Measurements from ENCODE around the gene FKRP. TPM values are rescaled to one million over a fixed set of nuclear protein-coding genes. Genes with fewer than 3 reads are reported as not detected.

The FKRP gene
- total and polyA plus RNA-seq, 7 experiments from 2014 or later: 1.8 to 29.8 (median 19.6) TPM

DNA sequence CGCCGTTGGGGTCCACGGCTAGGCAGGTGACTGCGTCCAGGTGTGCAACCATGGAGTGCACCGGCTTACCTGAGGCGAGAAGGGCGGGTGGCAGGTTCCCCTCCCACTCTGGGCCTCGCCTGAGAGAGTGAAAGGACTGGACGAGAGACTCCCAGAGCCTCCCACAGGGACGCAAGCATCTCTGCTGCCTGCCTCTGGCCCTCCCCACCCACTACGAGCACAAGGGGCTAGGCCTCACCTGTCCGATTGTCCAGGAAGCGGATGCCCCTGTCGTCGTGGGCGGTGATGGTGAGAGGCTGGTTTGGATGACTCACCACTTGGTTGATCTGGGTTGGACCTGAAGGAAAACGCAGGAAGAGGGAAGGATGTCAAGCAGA is 23.9 kb upstream of the FKRP start:
- CTCF ChIA-PET: interaction anchor here (1.0 kb wide), 1 partner anchor 18 kb away, joined by 3 read pairs; no protein-coding TSS in a partner anchor
- ATAC-seq (no peak), DNase-seq (no peak)
- Mint-ChIP-seq H3K27ac (peak overlapping the region in 3 of 9 donors; percentile 34 to 55 (median 38)), H3K27me3 (no peaks in the 10 kb centered on the region), H3K4me1 (peaks cover 21 to 35% (median 25%) of the 10 kb centered on the region in 7 donors), H3K4me3 (peak overlapping the region in 1 of 10 donors; percentile 49), H3K36me3 (peaks cover 0 to 30% (median 7%) of the 10 kb centered on the region in 5 donors), H3K9me3 (no peaks in the 10 kb centered on the region)
- Histone ChIP-seq H3K4me3 (ENCODE audit: low read length) (no peak overlapping the region), H3K9me3 (ENCODE audit: control insufficient read depth in 2 of 3, low read length in 3 of 3) (no peaks in the 10 kb centered on the region), H3K36me3 (ENCODE audit: control insufficient read depth in 2 of 3, insufficient read depth in 3 of 3, low read length in 3 of 3) (peaks cover 0 to 74% (median 5%) of the 10 kb centered on the region in 3 experiments), H3K27me3 (ENCODE audit: control insufficient read depth in 2 of 2, insufficient read depth in 2 of 2, low read length in 2 of 2) (no peaks in the 10 kb centered on the region), H3K4me1 (ENCODE audit: control insufficient read depth in 2 of 2, insufficient read depth in 2 of 2, low read length in 2 of 2) (peaks cover 20% of the 10 kb centered on the region in 2 donors), H3K27ac (ENCODE audit: low read depth, low read length) (no peak overlapping the region)
- intact Hi-C loops (cut with micrococcal nuclease): no loop called here
- POLR2A ChIA-PET: no interaction called here

DNA sequence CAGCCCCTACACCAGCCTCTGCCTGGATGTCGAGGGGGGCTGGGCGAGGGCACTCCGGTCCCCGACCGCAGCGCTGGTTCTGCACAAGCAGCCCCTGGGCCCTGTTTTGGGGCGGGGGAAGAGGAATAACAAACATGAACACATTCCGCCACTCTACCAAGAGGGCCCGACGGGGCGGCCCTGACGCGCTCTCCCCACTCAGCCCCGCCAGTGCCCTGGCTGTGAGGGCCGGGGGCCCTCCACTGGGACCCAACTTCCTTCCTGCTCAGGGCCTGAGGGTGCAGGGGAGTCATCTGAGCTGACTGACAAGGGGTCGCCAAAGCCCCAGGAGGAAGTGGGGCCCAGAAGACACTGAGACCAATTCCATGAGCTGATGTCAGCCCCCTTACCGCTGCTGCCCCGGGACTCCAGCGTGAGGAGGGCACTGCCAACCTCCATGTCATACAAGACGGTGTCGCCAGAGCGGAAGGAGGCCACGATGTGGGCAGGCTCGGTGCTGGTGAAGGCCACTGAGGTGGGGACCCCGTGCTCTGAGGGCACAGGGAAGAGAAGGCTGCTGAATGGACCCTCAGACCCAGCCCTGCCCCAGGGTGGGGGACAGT is 23.3 kb upstream of the FKRP start:
- H3K27ac Mint-ChIP-seq: peak overlapping the region in 1 of 9 donors; percentile 34
- peaks cover 0 to 31% (median 7%) of the 10 kb centered on the region in 5 donors for H3K36me3 Mint-ChIP-seq
- H3K9me3 Mint-ChIP-seq: no peaks in the 10 kb centered on the region
- no peaks in the 10 kb centered on the region for H3K9me3 ChIP-seq (ENCODE audit: control insufficient read depth in 2 of 3, low read length in 3 of 3)
- no peak for DNase-seq
- H3K27ac ChIP-seq (ENCODE audit: low read depth, low read length): no peak overlapping the region
- no peaks in the 10 kb centered on the region for H3K27me3 ChIP-seq (ENCODE audit: control insufficient read depth in 2 of 2, insufficient read depth in 2 of 2, low read length in 2 of 2)
- H3K4me1 Mint-ChIP-seq: peaks cover 21 to 38% (median 25%) of the 10 kb centered on the region in 7 donors
- no peak overlapping the region for H3K4me3 ChIP-seq (ENCODE audit: low read length)
- POLR2A ChIA-PET: interaction anchor here (1.3 to 1.4 kb wide), 2 partner anchors 8 to 10 kb away, joined by 5 to 6 read pairs; no protein-coding TSS in a partner anchor
- intact Hi-C loops (cut with micrococcal nuclease): no loop called here
- H3K4me3 Mint-ChIP-seq: peak overlapping the region in 1 of 10 donors; percentile 49
- no peak for ATAC-seq
- no peaks in the 10 kb centered on the region for H3K27me3 Mint-ChIP-seq
- peaks cover 18 to 19% of the 10 kb centered on the region in 2 donors for H3K4me1 ChIP-seq (ENCODE audit: control insufficient read depth in 2 of 2, insufficient read depth in 2 of 2, low read length in 2 of 2)
- peaks cover 0 to 79% (median 5%) of the 10 kb centered on the region in 3 experiments for H3K36me3 ChIP-seq (ENCODE audit: control insufficient read depth in 2 of 3, insufficient read depth in 3 of 3, low read length in 3 of 3)
- CTCF ChIA-PET: interaction anchor here (0.8 to 1.7 kb wide), 2 partner anchors 18 to 27 kb away, joined by 4 to 7 read pairs; no protein-coding TSS in a partner anchor

GRCh38 chr19:46723023-46723461 is 22.8 kb upstream of the FKRP start:
- intact Hi-C loops (cut with micrococcal nuclease): no loop called here
- ChIA-PET POLR2A (interaction anchor here (1.3 to 1.4 kb wide), 2 partner anchors 9 to 10 kb away, joined by 5 to 6 read pairs; no protein-coding TSS in a partner anchor), CTCF (interaction anchor here (0.8 to 1.7 kb wide), 2 partner anchors 19 to 26 kb away, joined by 4 to 7 read pairs; no protein-coding TSS in a partner anchor)
- peaks cover 0 to 84% (median 5%) of the 10 kb centered on the region in 3 experiments for H3K36me3 ChIP-seq (ENCODE audit: control insufficient read depth in 2 of 3, insufficient read depth in 3 of 3, low read length in 3 of 3)
- ATAC-seq (no peak), DNase-seq (no peak)
- Mint-ChIP-seq H3K27me3 (no peaks in the 10 kb centered on the region), H3K9me3 (no peaks in the 10 kb centered on the region), H3K4me3 (no peak overlapping the region), H3K27ac (no peak overlapping the region), H3K4me1 (peaks cover 16 to 34% (median 20%) of the 10 kb centered on the region in 7 donors), H3K36me3 (peaks cover 0 to 29% (median 7%) of the 10 kb centered on the region in 5 donors)
- H3K9me3 ChIP-seq (ENCODE audit: control insufficient read depth in 2 of 3, low read length in 3 of 3): no peaks in the 10 kb centered on the region
- H3K4me3 ChIP-seq (ENCODE audit: low read length): no peak overlapping the region
- no peak overlapping the region for H3K27ac ChIP-seq (ENCODE audit: low read depth, low read length)
- no peaks in the 10 kb centered on the region for H3K27me3 ChIP-seq (ENCODE audit: control insufficient read depth in 2 of 2, insufficient read depth in 2 of 2, low read length in 2 of 2)
- peaks cover 13 to 14% of the 10 kb centered on the region in 2 donors for H3K4me1 ChIP-seq (ENCODE audit: control insufficient read depth in 2 of 2, insufficient read depth in 2 of 2, low read length in 2 of 2)

DNA sequence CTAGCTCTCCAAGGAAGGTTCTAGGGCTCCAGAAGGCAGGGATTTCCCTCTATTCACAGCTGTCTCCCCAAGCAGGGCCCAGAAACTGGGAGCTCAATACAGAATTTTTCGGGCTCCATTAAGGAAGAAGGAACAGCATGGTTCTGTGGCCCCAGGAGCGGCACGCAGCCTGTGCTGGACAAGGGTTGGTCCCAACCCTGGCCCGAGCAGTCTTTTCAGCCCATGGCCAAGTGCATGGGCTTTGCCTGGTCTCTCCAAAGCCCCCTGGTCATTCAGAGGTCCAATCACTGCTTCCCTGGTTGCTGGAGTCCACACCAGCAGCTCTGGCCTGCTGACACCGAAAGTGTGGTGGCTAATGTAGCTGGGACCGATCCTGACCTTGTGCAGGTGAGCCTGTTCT is 22.4 kb upstream of the FKRP start:
- no peaks in the 10 kb centered on the region for H3K9me3 ChIP-seq (ENCODE audit: control insufficient read depth in 2 of 3, low read length in 3 of 3)
- POLR2A ChIA-PET: interaction anchor here (0.8 to 1.4 kb wide), 3 partner anchors 9 to 19 kb away, joined by 3 to 6 read pairs (median 5); no protein-coding TSS in a partner anchor
- intact Hi-C loops (cut with micrococcal nuclease): no loop called here
- no peaks in the 10 kb centered on the region for H3K27me3 ChIP-seq (ENCODE audit: control insufficient read depth in 2 of 2, insufficient read depth in 2 of 2, low read length in 2 of 2)
- no peak for DNase-seq
- no peak overlapping the region for H3K4me3 Mint-ChIP-seq
- no peak for ATAC-seq
- CTCF ChIA-PET: interaction anchor here (0.8 to 1.7 kb wide), 3 partner anchors 14 to 26 kb away, joined by 3 to 7 read pairs (median 4); no protein-coding TSS in a partner anchor
- H3K36me3 ChIP-seq (ENCODE audit: control insufficient read depth in 2 of 3, insufficient read depth in 3 of 3, low read length in 3 of 3): peaks cover 0 to 89% (median 5%) of the 10 kb centered on the region in 3 experiments
- no peaks in the 10 kb centered on the region for H3K9me3 Mint-ChIP-seq
- H3K4me1 Mint-ChIP-seq: peaks cover 12 to 31% (median 18%) of the 10 kb centered on the region in 7 donors
- peaks cover 0 to 27% (median 7%) of the 10 kb centered on the region in 5 donors for H3K36me3 Mint-ChIP-seq
- no peaks in the 10 kb centered on the region for H3K27me3 Mint-ChIP-seq
- peaks cover 9 to 12% of the 10 kb centered on the region in 2 donors for H3K4me1 ChIP-seq (ENCODE audit: control insufficient read depth in 2 of 2, insufficient read depth in 2 of 2, low read length in 2 of 2)
- H3K27ac ChIP-seq (ENCODE audit: low read depth, low read length): no peak overlapping the region
- no peak overlapping the region for H3K27ac Mint-ChIP-seq
- no peak overlapping the region for H3K4me3 ChIP-seq (ENCODE audit: low read length)

GRCh38 chr19:46724468-46724867 is 21.4 kb upstream of the FKRP start:
- H3K27ac Mint-ChIP-seq: no peak overlapping the region
- no peaks in the 10 kb centered on the region for H3K27me3 ChIP-seq (ENCODE audit: control insufficient read depth in 2 of 2, insufficient read depth in 2 of 2, low read length in 2 of 2)
- no peak overlapping the region for H3K27ac ChIP-seq (ENCODE audit: low read depth, low read length)
- no peaks in the 10 kb centered on the region for H3K27me3 Mint-ChIP-seq
- peaks cover 10 to 29% (median 16%) of the 10 kb centered on the region in 7 donors for H3K4me1 Mint-ChIP-seq
- ChIA-PET CTCF (no interaction called here), POLR2A (interaction anchor here (0.6 to 1.1 kb wide), 2 partner anchors 21 to 1371 kb away, joined by 3 to 4 read pairs; no protein-coding TSS in a partner anchor)
- peaks cover 0 to 94% (median 9%) of the 10 kb centered on the region in 3 experiments for H3K36me3 ChIP-seq (ENCODE audit: control insufficient read depth in 2 of 3, insufficient read depth in 3 of 3, low read length in 3 of 3)
- H3K9me3 ChIP-seq (ENCODE audit: control insufficient read depth in 2 of 3, low read length in 3 of 3): no peaks in the 10 kb centered on the region
- DNase-seq (no peak), ATAC-seq (no peak)
- peaks cover 0 to 5% of the 10 kb centered on the region in 2 donors for H3K4me1 ChIP-seq (ENCODE audit: control insufficient read depth in 2 of 2, insufficient read depth in 2 of 2, low read length in 2 of 2)
- intact Hi-C loops (cut with micrococcal nuclease): no loop called here
- H3K4me3 ChIP-seq (ENCODE audit: low read length): no peak overlapping the region
- no peaks in the 10 kb centered on the region for H3K9me3 Mint-ChIP-seq
- H3K36me3 Mint-ChIP-seq: peaks cover 6 to 32% (median 12%) of the 10 kb centered on the region in 5 donors
- H3K4me3 Mint-ChIP-seq: no peak overlapping the region

DNA sequence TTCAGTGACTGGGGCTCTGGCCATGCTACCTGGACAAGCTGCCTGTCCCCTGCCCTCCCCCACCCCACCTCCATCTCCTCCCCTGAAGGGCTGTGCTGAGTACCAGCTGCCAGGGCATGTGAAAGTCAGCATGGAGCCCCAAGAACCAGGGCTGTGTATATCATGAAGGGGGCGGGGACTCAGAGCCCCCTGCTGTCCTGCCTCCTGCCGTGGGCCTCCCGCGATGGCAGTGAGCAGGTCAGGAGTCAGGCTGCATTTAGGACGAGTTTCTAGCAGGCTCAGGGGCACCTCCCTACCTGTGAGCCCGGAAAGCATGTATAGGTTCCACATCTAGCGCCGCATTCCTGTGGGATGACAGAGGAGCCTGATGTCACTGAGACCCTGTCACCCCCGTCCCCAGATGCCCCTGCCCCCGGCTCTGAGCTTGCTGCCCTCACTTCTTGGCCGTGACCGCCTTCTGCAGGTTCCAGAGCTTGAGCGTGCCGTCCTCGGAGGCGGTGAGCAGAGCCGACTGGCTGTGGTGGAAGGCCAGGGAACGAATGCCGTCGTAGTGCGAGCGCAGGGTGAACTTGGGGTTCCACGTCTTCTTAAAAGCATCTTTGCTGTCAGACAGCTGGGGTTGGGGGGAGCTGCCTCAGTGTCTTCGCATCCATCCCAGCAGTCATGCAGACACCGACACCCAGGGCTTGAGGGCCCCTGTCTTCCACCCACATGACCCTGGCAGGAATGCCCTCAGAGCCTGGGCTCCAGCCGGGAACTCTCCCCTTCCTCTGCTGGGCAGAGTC is 20.6 kb upstream of the FKRP start:
- ATAC-seq: no peak
- Histone ChIP-seq H3K27ac (ENCODE audit: low read depth, low read length) (no peak overlapping the region), H3K4me3 (ENCODE audit: low read length) (no peak overlapping the region), H3K9me3 (ENCODE audit: control insufficient read depth in 2 of 3, low read length in 3 of 3) (no peaks in the 10 kb centered on the region), H3K4me1 (ENCODE audit: control insufficient read depth in 2 of 2, insufficient read depth in 2 of 2, low read length in 2 of 2) (peaks cover 0 to 5% of the 10 kb centered on the region in 2 donors), H3K27me3 (ENCODE audit: control insufficient read depth in 2 of 2, insufficient read depth in 2 of 2, low read length in 2 of 2) (no peaks in the 10 kb centered on the region), H3K36me3 (ENCODE audit: control insufficient read depth in 2 of 3, insufficient read depth in 3 of 3, low read length in 3 of 3) (peaks cover 0 to 98% (median 10%) of the 10 kb centered on the region in 3 experiments)
- H3K4me1 Mint-ChIP-seq: peaks cover 8 to 27% (median 13%) of the 10 kb centered on the region in 7 donors
- ChIA-PET CTCF (no interaction called here), POLR2A (interaction anchor here (1.1 kb wide), 1 partner anchor 22 kb away, joined by 3 read pairs; no protein-coding TSS in a partner anchor)
- no peaks in the 10 kb centered on the region for H3K27me3 Mint-ChIP-seq
- intact Hi-C loops (cut with micrococcal nuclease): loop anchor here (5.0 kb wide), 1 partner anchor 33 kb away; no protein-coding TSS in a partner anchor
- no peaks in the 10 kb centered on the region for H3K9me3 Mint-ChIP-seq
- DNase-seq: no peak
- no peak overlapping the region for H3K27ac Mint-ChIP-seq
- peaks cover 6 to 32% (median 12%) of the 10 kb centered on the region in 5 donors for H3K36me3 Mint-ChIP-seq
- H3K4me3 Mint-ChIP-seq: no peak overlapping the region
